GM12878 (cell line): Measurements from ENCODE around the gene ZFHX2. TPM values are rescaled to one million over a fixed set of nuclear protein-coding genes. Genes with fewer than 3 reads are reported as not detected.

Experiments used
- CREM ChIP-seq: IDR thresholded peaks from 2 replicates; pipeline ENCODE4 v1.6.1; 2014; ENCODE audit warnings: antibody characterized with exemption, low read depth
- MYB ChIP-seq: fragments of 150-350 bp; IDR thresholded peaks from 2 replicates; pipeline ENCODE4 v1.6.1; 2014; ENCODE audit warnings: mild to moderate bottlenecking, low read depth, low read length, borderline replicate concordance
- PAX5 ChIP-seq: IDR thresholded peaks from 2 replicates; pipeline ENCODE4 v1.6.1; 2011; ENCODE audit warnings: low read depth, low read length, borderline replicate concordance
- RCOR1 ChIP-seq: conservative IDR thresholded peaks from 2 replicates; pipeline ENCODE4 v1.6.1; 2012; ENCODE audit warnings: low read depth, low read length, improper control_type of control experiment
- ZZZ3 ChIP-seq: IDR thresholded peaks from 2 replicates; pipeline ENCODE4 v1.6.1; 2011; ENCODE audit warnings: low read depth; ENCODE audit not compliant: control insufficient read depth, insufficient read length
- polyA plus RNA-seq, 11 experiments: library from polyadenylated mRNA; depleted of rRNA in 4 of 11; unstranded in 6 of 11; stranded (reverse) in 5 of 11; fragments of >200 nt; fragmentation: Nextera tagmentation in 4 of 11; fragmentation: Illumina TruSeq in 1 of 11; extraction: Ambion mirVana in 4 of 11; extraction: Trizol in 1 of 11; gene quantifications; 1 replicate in 1 of 11; 2 replicates in 10 of 11; pipeline versions ENCODE4 v1.2.1 to v1.2.3, GENCODE V29; 2011 to 2016; ENCODE audit warnings: inconsistent platforms in 2 of 11, missing spikeins in 2 of 11, low read depth in 1 of 11
- total RNA-seq, 4 experiments: library from RNA; depleted of rRNA in 3 of 4; stranded (reverse); fragments of >200 nt in 3 of 4; fragmentation: Illumina TruSeq in 1 of 4; extraction: Trizol in 1 of 4; gene quantifications; 2 replicates each; pipeline versions ENCODE4 v1.2.1 to v1.2.3, GENCODE V29; 2013 to 2021
- TF ChIP-seq, protein P1 (sequence below): fragments of 450-650 bp; IDR thresholded peaks from 2 replicates; pipeline ENCODE4 v1.6.1; 2017; ENCODE audit warnings: mild to moderate bottlenecking, moderate library complexity
- TF ChIP-seq, protein P2 (sequence below): fragments of 450-650 bp; IDR thresholded peaks from 2 replicates; pipeline ENCODE4 v1.6.1; 2017; ENCODE audit warnings: low read depth, mild to moderate bottlenecking, moderate library complexity
- TF ChIP-seq, protein P3 (sequence below): fragments of 150-350 bp; IDR thresholded peaks from 2 replicates; pipeline ENCODE4 v1.6.1; 2014; ENCODE audit warnings: mild to moderate bottlenecking, low read depth, low read length
- TF ChIP-seq, protein P4 (sequence below): IDR thresholded peaks from 2 replicates; pipeline ENCODE4 v1.6.1; 2012; ENCODE audit warnings: low read depth, low read length, improper control_type of control experiment

ZFHX2 gene
- total and polyA plus RNA-seq, 10 of the 15 experiments (the other 5 are each of a cell fraction or from before 2014, with no cell fraction given), result 0.27 to 2.2 (median 0.55) TPM

DNA sequence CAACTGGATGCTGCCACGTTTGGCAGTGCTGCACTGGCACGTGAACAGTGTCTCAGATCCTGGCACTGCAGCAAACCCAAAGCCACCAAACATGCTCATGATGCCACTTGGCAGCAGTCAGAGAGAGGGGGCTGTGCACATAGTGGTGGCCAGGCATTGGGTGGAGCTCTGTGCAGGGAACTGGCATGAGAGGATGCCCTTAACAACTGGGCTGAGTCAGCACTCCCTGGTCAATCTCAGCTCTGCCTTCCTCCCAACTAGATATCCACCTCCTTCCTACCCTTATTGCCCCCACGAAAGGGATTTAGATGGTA, 37.0 kb downstream of the ZFHX2 start (continued):
- TF ChIP-seq, protein P1, sequence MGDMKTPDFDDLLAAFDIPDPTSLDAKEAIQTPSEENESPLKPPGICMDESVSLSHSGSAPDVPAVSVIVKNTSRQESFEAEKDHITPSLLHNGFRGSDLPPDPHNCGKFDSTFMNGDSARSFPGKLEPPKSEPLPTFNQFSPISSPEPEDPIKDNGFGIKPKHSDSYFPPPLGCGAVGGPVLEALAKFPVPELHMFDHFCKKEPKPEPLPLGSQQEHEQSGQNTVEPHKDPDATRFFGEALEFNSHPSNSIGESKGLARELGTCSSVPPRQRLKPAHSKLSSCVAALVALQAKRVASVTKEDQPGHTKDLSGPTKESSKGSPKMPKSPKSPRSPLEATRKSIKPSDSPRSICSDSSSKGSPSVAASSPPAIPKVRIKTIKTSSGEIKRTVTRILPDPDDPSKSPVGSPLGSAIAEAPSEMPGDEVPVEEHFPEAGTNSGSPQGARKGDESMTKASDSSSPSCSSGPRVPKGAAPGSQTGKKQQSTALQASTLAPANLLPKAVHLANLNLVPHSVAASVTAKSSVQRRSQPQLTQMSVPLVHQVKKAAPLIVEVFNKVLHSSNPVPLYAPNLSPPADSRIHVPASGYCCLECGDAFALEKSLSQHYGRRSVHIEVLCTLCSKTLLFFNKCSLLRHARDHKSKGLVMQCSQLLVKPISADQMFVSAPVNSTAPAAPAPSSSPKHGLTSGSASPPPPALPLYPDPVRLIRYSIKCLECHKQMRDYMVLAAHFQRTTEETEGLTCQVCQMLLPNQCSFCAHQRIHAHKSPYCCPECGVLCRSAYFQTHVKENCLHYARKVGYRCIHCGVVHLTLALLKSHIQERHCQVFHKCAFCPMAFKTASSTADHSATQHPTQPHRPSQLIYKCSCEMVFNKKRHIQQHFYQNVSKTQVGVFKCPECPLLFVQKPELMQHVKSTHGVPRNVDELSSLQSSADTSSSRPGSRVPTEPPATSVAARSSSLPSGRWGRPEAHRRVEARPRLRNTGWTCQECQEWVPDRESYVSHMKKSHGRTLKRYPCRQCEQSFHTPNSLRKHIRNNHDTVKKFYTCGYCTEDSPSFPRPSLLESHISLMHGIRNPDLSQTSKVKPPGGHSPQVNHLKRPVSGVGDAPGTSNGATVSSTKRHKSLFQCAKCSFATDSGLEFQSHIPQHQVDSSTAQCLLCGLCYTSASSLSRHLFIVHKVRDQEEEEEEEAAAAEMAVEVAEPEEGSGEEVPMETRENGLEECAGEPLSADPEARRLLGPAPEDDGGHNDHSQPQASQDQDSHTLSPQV, result no peak
- TF ChIP-seq, protein P2, sequence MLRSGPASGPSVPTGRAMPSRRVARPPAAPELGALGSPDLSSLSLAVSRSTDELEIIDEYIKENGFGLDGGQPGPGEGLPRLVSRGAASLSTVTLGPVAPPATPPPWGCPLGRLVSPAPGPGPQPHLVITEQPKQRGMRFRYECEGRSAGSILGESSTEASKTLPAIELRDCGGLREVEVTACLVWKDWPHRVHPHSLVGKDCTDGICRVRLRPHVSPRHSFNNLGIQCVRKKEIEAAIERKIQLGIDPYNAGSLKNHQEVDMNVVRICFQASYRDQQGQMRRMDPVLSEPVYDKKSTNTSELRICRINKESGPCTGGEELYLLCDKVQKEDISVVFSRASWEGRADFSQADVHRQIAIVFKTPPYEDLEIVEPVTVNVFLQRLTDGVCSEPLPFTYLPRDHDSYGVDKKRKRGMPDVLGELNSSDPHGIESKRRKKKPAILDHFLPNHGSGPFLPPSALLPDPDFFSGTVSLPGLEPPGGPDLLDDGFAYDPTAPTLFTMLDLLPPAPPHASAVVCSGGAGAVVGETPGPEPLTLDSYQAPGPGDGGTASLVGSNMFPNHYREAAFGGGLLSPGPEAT, result no peak
- no peak for TF ChIP-seq ZZZ3
- TF ChIP-seq PAX5, result no peak
- TF ChIP-seq RCOR1, result no peak
- TF ChIP-seq, protein P3, sequence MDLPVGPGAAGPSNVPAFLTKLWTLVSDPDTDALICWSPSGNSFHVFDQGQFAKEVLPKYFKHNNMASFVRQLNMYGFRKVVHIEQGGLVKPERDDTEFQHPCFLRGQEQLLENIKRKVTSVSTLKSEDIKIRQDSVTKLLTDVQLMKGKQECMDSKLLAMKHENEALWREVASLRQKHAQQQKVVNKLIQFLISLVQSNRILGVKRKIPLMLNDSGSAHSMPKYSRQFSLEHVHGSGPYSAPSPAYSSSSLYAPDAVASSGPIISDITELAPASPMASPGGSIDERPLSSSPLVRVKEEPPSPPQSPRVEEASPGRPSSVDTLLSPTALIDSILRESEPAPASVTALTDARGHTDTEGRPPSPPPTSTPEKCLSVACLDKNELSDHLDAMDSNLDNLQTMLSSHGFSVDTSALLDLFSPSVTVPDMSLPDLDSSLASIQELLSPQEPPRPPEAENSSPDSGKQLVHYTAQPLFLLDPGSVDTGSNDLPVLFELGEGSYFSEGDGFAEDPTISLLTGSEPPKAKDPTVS, result no peak
- TF ChIP-seq MYB, result no peak
- no peak for TF ChIP-seq CREM
- TF ChIP-seq, protein P4, sequence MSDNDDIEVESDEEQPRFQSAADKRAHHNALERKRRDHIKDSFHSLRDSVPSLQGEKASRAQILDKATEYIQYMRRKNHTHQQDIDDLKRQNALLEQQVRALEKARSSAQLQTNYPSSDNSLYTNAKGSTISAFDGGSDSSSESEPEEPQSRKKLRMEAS, result no peak
